ENCODE data around the gene ZNF346. TPM values are rescaled to one million over a fixed set of nuclear protein-coding genes. Genes with fewer than 3 reads are reported as not detected.

ZNF346 gene
- total RNA-seq, 1 experiment from 2014 or later, result 27.3 TPM

DNA sequence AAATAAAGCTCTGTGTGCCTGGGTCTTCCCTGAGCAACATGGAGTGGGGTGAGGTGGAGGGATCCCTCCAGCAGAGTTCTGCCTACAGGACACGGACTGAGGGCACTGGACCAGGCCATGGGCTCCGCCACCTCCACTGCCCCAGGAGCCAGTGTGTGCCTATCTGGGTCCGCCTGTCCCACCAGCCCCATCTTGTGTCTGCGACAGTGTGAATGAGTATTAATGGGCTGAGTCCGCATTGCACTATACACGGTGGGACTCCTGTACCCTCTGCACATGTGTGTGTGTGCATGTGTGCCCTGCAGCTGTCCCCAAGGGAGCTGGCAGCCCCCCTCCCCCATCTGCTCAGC is 75.6 kb downstream of the ZNF346 start:
- H3K36me3 ChIP-seq (ENCODE audit: insufficient read depth, low read length, poor library complexity, severe bottlenecking), result no peaks in the 10 kb centered on the region
- no peak for DNase-seq (ENCODE audit: low spot score)
- H3K4me1 ChIP-seq (ENCODE audit: insufficient read depth, low read length, poor library complexity, severe bottlenecking), result no peaks in the 10 kb centered on the region
- no peak overlapping the region for H3K27ac ChIP-seq (ENCODE audit: low read depth, low read length, poor library complexity, severe bottlenecking)
- intact Hi-C loops (cut with micrococcal nuclease; ENCODE audit: unreplicated experiment), result no loop called here
- ChIA-PET CTCF (no interaction called here), POLR2A (ENCODE audit: low non-redundant PET) (no interaction called here)
- no peaks in the 10 kb centered on the region for H3K9me3 ChIP-seq (ENCODE audit: low read depth, low read length, poor library complexity, severe bottlenecking)
- no TSS peak for BruUV-seq (replicated peaks)
- TF ChIP-seq EZH2 (IDR thresholded peaks at IDR 0.05; ENCODE audit: borderline replicate concordance, low read depth, low read length, poor library complexity, severe bottlenecking) (no peak), CTCF (conservative IDR thresholded peaks at IDR 0.05; ENCODE audit: low read depth, low read length) (no peak)
- no peak overlapping the region for H3K4me3 ChIP-seq (ENCODE audit: low read depth, low read length, poor library complexity, severe bottlenecking)
- H3K27me3 ChIP-seq (replicated peaks; ENCODE audit: insufficient read depth, low read depth, low read length, poor library complexity), result no peaks in the 10 kb centered on the region

- intact Hi-C loops (cut with micrococcal nuclease; ENCODE audit: unreplicated experiment), result no loop called here
- CTCF ChIA-PET, result no interaction called here
- POLR2A ChIA-PET (ENCODE audit: low non-redundant PET), result no interaction called here
- no peak for TF ChIP-seq EZH2 (IDR thresholded peaks at IDR 0.05; ENCODE audit: borderline replicate concordance, low read depth, low read length, poor library complexity, severe bottlenecking)
- no peak for TF ChIP-seq CTCF (conservative IDR thresholded peaks at IDR 0.05; ENCODE audit: low read depth, low read length)
- H3K27me3 ChIP-seq (replicated peaks; ENCODE audit: insufficient read depth, low read depth, low read length, poor library complexity), result no peaks in the 10 kb centered on the region
- BruUV-seq (replicated peaks), result no TSS peak
- no peaks in the 10 kb centered on the region for H3K9me3 ChIP-seq (ENCODE audit: low read depth, low read length, poor library complexity, severe bottlenecking)
- no peak overlapping the region for H3K27ac ChIP-seq (ENCODE audit: low read depth, low read length, poor library complexity, severe bottlenecking)
- H3K4me3 ChIP-seq (ENCODE audit: low read depth, low read length, poor library complexity, severe bottlenecking), result no peak overlapping the region
- DNase-seq (ENCODE audit: low spot score), result no peak
- H3K4me1 ChIP-seq (ENCODE audit: insufficient read depth, low read length, poor library complexity, severe bottlenecking), result no peaks in the 10 kb centered on the region
- no peaks in the 10 kb centered on the region for H3K36me3 ChIP-seq (ENCODE audit: insufficient read depth, low read length, poor library complexity, severe bottlenecking)
Observed at GRCh38 chr5:177098470-177099141, 76.1 kb downstream of the ZNF346 start.

- Histone ChIP-seq H3K27ac (ENCODE audit: low read depth, low read length, poor library complexity, severe bottlenecking) (no peak overlapping the region), H3K9me3 (ENCODE audit: low read depth, low read length, poor library complexity, severe bottlenecking) (no peaks in the 10 kb centered on the region), H3K4me1 (ENCODE audit: insufficient read depth, low read length, poor library complexity, severe bottlenecking) (no peaks in the 10 kb centered on the region), H3K4me3 (ENCODE audit: low read depth, low read length, poor library complexity, severe bottlenecking) (no peak overlapping the region), H3K27me3 (replicated peaks; ENCODE audit: insufficient read depth, low read depth, low read length, poor library complexity) (no peaks in the 10 kb centered on the region), H3K36me3 (ENCODE audit: insufficient read depth, low read length, poor library complexity, severe bottlenecking) (no peaks in the 10 kb centered on the region)
- ChIA-PET CTCF (no interaction called here), POLR2A (ENCODE audit: low non-redundant PET) (no interaction called here)
- BruUV-seq (replicated peaks), result no TSS peak
- no peak for DNase-seq (ENCODE audit: low spot score)
- intact Hi-C loops (cut with micrococcal nuclease; ENCODE audit: unreplicated experiment), result no loop called here
- TF ChIP-seq CTCF (conservative IDR thresholded peaks at IDR 0.05; ENCODE audit: low read depth, low read length) (no peak), EZH2 (IDR thresholded peaks at IDR 0.05; ENCODE audit: borderline replicate concordance, low read depth, low read length, poor library complexity, severe bottlenecking) (no peak)
Observed at GRCh38 chr5:177099422-177100093, 77.1 kb downstream of the ZNF346 start.

Measured in A673 (cell line).